ENCODE measurements around the gene WASF2. TPM values are rescaled to one million over a fixed set of nuclear protein-coding genes. Genes with fewer than 3 reads are reported as not detected.

The WASF2 gene
- total and polyA plus RNA-seq, 2 donors (not counting 1 experiment from before 2014, with no cell fraction given): 26.3 to 66.9 TPM

DNA sequence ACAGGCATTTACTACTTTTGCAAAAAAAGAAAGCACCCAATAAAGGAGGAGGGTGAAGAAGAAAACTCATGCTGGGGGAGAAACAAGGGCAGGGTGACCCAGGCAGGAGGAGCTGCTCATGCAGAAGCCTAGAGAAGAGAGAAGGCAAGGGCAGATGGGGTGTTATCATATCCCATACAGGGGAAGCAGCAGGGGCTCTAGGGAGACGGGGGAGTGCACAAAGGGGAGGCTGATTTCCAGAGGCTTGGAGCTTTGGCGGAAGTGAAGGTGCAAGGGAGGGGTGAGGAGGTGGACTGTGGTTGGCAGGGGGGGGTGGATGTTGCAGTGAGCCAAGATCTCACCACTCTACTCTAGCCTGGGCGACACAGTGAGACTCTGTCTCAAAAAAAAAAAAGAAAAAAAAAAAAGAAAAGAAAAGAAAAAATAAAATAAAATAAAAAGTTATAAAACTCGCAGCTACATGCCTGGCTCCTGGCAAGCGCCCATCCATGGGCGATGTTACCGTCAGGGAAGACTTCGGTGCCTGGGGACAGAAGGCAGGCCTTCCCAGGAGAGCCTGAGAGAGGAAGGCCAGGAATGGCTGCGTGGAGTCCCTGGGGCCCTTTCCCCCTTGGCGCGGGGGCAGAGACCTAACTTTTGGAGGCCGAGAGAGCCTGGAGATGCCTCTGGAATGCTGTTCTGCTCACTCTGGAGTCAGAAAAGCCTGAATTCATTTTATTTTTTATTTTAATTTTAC, 112.0 kb downstream of the WASF2 start:
- H3K36me3 ChIP-seq (ENCODE audit: control insufficient read depth, insufficient read depth, low read length): no peaks in the 10 kb centered on the region
- H3K79me2 ChIP-seq (ENCODE audit: control insufficient read depth, insufficient read depth, low read length): no peaks in the 10 kb centered on the region
- TF ChIP-seq, protein P1, sequence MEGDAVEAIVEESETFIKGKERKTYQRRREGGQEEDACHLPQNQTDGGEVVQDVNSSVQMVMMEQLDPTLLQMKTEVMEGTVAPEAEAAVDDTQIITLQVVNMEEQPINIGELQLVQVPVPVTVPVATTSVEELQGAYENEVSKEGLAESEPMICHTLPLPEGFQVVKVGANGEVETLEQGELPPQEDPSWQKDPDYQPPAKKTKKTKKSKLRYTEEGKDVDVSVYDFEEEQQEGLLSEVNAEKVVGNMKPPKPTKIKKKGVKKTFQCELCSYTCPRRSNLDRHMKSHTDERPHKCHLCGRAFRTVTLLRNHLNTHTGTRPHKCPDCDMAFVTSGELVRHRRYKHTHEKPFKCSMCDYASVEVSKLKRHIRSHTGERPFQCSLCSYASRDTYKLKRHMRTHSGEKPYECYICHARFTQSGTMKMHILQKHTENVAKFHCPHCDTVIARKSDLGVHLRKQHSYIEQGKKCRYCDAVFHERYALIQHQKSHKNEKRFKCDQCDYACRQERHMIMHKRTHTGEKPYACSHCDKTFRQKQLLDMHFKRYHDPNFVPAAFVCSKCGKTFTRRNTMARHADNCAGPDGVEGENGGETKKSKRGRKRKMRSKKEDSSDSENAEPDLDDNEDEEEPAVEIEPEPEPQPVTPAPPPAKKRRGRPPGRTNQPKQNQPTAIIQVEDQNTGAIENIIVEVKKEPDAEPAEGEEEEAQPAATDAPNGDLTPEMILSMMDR (conservative IDR thresholded peaks at IDR 0.05 in 1 of 2, IDR thresholded peaks at IDR 0.05 in 1 of 2; ENCODE audit: low read depth in 1 of 2, low read length in 2 of 2): no peak
- no peak for TF ChIP-seq EZH2 (IDR thresholded peaks at IDR 0.05; ENCODE audit: low read length, missing control alignments)
- DNase-seq (ENCODE audit: low read depth in 2 of 2): no peak
- H3K4me1 ChIP-seq (ENCODE audit: control insufficient read depth, extremely low read depth, insufficient read depth, low read length): no peaks in the 10 kb centered on the region
- no peaks in the 10 kb centered on the region for H4K20me1 ChIP-seq (ENCODE audit: control insufficient read depth, extremely low read depth, insufficient read depth, low read length)
- no peak overlapping the region for H3K4me3 ChIP-seq (replicated peaks in 1 of 4; ENCODE audit: control extremely low read depth in 1 of 4, insufficient read depth in 1 of 4, low read depth in 3 of 4, low read length in 4 of 4)
- H3K27me3 ChIP-seq (ENCODE audit: control insufficient read depth, insufficient read depth, low read length): peaks cover 8% of the 10 kb centered on the region
- no peaks in the 10 kb centered on the region for H3K9me3 ChIP-seq (ENCODE audit: control insufficient read depth, insufficient read depth, low read depth, low read length)
- H2AFZ ChIP-seq (ENCODE audit: low read length): no peak overlapping the region
- no peak overlapping the region for H3K27ac ChIP-seq (ENCODE audit: insufficient read depth, low read length)
- no peak overlapping the region for H3K4me2 ChIP-seq (ENCODE audit: extremely low read depth, insufficient read depth, low read length)
- H3K9ac ChIP-seq (ENCODE audit: insufficient read depth, low read length): no peak overlapping the region

DNA sequence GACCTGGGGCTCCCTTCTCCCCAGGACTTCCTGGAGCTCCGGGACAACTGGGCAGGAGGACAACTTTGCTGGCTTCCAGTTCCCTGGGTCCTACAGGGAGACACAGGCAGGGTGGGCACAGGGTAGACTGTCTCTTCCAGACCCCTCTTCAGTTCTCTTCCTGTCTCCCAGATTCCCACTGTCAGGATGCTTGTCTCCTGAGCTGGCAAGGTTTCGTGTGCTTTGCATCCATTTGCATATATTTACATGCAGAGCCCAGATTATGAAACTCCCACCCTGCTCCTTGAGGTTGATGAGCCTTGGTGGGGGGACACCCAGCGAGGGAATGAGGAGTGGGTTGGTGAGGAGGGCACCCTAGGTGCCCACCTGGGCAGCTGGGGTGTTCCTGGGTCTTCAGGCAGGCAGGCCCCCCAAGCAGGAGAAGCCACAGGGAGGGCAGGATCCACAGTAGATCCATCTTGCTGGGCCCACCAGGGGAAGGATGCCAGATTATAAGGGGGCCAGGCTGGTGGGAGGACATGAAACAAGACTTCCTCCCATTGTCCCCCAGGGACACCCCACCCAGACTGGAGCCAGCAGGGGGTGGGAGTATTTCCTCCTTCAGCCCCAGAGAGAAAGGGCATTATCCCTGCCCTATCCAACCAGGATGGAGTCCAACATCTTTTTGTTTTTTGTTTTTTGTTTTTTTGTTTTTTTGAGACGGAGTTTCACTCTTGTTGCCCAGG, 115.4 kb downstream of the WASF2 start, which contains the start of gene FCN3:
TSS of gene FCN3 (minus strand) at position 463 of the 725 bp plus-strand sequence. CDS start at position 457, 6 bp downstream.
- no peaks in the 10 kb centered on the region for H3K4me1 ChIP-seq (ENCODE audit: control insufficient read depth, extremely low read depth, insufficient read depth, low read length)
- H3K4me2 ChIP-seq (ENCODE audit: extremely low read depth, insufficient read depth, low read length): no peak within 1 kb of the TSS
- no peaks in the 10 kb centered on the region for H3K9me3 ChIP-seq (ENCODE audit: control insufficient read depth, insufficient read depth, low read depth, low read length)
- no peak within 1 kb of the TSS for H3K4me3 ChIP-seq (replicated peaks in 1 of 4; ENCODE audit: control extremely low read depth in 1 of 4, insufficient read depth in 1 of 4, low read depth in 3 of 4, low read length in 4 of 4)
- no peak for DNase-seq (ENCODE audit: low read depth in 2 of 2)
- peaks cover 4% of the 10 kb centered on the region for H3K27me3 ChIP-seq (ENCODE audit: control insufficient read depth, insufficient read depth, low read length)
- H3K79me2 ChIP-seq (ENCODE audit: control insufficient read depth, insufficient read depth, low read length): no peaks in the 10 kb centered on the region
- H3K27ac ChIP-seq (ENCODE audit: insufficient read depth, low read length): no peak within 1 kb of the TSS
- no peak for TF ChIP-seq EZH2 (IDR thresholded peaks at IDR 0.05; ENCODE audit: low read length, missing control alignments)
- TF ChIP-seq, protein P1 (conservative IDR thresholded peaks at IDR 0.05 in 1 of 2, IDR thresholded peaks at IDR 0.05 in 1 of 2; ENCODE audit: low read depth in 1 of 2, low read length in 2 of 2): no peak
- H3K9ac ChIP-seq (ENCODE audit: insufficient read depth, low read length): no peak within 1 kb of the TSS
- no peaks in the 10 kb centered on the region for H3K36me3 ChIP-seq (ENCODE audit: control insufficient read depth, insufficient read depth, low read length)
- H2AFZ ChIP-seq (ENCODE audit: low read length): no peak within 1 kb of the TSS
- H4K20me1 ChIP-seq (ENCODE audit: control insufficient read depth, extremely low read depth, insufficient read depth, low read length): no peaks in the 10 kb centered on the region
